HUES64 (cell line): ENCODE data around the gene THOC2.

Experiments
- H3K27ac ChIP-seq: 2 replicates; pipeline ENCODE4 v1.7.0; 2013; ENCODE audit warnings: low read depth, low read length, inconsistent platforms
- H3K27me3 ChIP-seq: 2 replicates; pipeline ENCODE4 v1.6.1; 2013; ENCODE audit warnings: mild to moderate bottlenecking, low read length; ENCODE audit not compliant: insufficient read depth
- H3K36me3 ChIP-seq: 2 replicates; pipeline ENCODE4 v1.6.1; 2013; ENCODE audit warnings: mild to moderate bottlenecking, low read length; ENCODE audit not compliant: insufficient read depth
- H3K4me1 ChIP-seq: 2 replicates; pipeline ENCODE4 v1.6.1; 2013; ENCODE audit warnings: mild to moderate bottlenecking, low read length, moderate library complexity; ENCODE audit not compliant: insufficient read depth
- H3K4me3 ChIP-seq: 2 replicates; pipeline ENCODE4 v1.5.1; 2013; ENCODE audit warnings: mild to moderate bottlenecking, low read length, moderate library complexity
- H3K9ac ChIP-seq: 2 replicates; pipeline ENCODE4 v1.6.1; 2013; ENCODE audit warnings: mild to moderate bottlenecking, low read depth, low read length
- H3K9me3 ChIP-seq: 2 replicates; pipeline ENCODE4 v1.6.1; 2013; ENCODE audit warnings: low read depth, low read length; ENCODE audit not compliant: insufficient read depth
- WGBS: fragments of 150-250, 120-280 bp; methylation state at CpG from one replicate; pipeline ENCODE4 v1.1.7; 2013; ENCODE audit warnings: missing lambda C conversion rate; 5-methylcytosine and 5-hydroxymethylcytosine counted together

The THOC2 gene

DNA sequence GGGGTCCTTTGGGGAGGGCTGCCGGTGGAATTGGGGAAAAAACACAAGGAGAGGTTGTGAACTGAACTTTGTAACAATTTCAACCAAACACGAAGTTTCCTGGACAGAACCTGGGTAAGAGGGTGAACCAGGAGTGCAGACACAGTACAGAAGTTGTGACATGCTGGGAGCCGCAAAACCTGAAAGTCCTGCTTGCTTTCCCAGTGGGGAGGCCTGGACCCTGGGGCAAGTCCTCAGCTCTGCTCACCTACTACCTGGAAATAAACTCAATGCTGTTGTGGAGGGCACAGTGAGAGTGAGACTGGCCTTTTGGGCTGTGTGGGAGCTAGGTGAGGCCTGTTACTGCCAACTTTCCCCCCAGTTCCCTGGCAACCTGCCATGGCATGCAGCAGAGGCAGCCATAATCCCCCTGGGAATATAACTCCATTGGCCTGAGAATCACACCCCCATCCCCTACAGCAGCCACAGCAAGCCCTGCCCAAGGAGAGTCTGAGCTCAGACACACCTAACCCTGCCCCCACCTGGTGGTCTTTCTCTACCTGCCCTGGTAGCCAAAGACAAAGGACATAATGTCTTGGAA is 162.8 kb downstream of the THOC2 start:
- WGBS: 94% methylated on average over 3 of the region's 3 CpGs
- Histone ChIP-seq H3K4me3 (no peak overlapping the region), H3K27ac (no peak overlapping the region), H3K4me1 (no peaks in the 10 kb centered on the region), H3K36me3 (no peaks in the 10 kb centered on the region), H3K9ac (no peak overlapping the region), H3K27me3 (no peaks in the 10 kb centered on the region), H3K9me3 (no peaks in the 10 kb centered on the region)

DNA sequence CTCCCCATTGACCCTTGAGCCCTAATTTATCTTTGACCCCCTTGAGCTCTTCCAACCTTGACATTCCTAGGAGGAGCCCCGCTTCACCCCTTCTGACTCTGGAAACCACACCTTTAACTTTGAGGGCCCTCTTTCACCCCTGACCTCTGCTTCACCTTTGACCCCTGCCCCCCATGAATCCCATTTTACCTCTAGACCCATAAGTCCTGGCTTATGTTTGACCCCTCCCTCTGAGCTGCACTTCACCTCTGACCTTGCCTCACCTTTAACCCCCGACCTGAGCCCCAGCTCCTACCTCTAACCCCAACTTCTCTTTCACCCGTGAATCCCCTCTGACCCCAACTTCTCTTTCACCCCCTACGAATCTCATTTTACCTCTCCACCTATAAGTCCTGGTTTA is 169.7 kb downstream of the THOC2 start:
- Histone ChIP-seq H3K4me3 (no peak overlapping the region), H3K27ac (no peak overlapping the region), H3K4me1 (no peaks in the 10 kb centered on the region), H3K36me3 (no peaks in the 10 kb centered on the region), H3K9me3 (no peaks in the 10 kb centered on the region), H3K27me3 (no peaks in the 10 kb centered on the region), H3K9ac (no peak overlapping the region)
- 89% methylated on average over 4 of the region's 4 CpGs for WGBS

DNA sequence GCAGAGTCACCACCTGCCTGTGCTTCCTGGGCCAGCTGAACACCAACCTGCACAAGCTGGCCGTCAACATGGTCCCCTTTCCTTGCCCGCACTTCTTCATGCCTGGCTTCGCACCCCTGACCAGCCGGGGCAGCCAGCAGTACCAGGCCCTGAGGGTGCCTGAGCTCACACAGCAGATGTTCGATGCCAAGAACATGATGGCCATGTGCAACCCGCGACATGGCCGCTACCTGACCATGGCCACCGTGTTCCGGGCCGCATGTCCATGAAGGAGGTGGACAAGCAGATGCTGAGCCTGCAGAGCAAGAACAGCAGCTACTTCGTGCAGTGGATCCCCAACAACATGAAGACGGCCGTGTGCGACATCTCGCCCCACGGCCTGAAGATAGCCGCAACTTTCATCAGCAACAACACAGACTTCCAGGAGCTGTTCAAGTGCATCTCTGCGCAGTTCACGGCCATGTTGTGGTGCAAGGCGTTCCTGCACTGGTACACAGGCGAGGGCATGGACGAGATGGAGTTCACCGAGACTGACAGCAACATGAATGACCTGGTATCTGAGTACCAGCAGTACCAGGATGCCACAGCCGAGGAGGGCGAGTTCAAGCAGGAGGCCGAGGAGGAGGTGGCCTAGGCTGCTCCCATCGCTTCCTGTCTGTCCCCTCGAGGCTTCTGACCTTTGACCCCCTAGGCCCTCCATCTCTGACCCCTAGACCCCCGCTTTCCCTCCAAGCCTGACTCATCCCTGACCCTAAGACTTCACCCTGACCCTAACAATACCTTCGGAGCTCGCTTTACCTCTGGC is 170.3 kb downstream of the THOC2 start:
- H3K36me3 ChIP-seq: no peaks in the 10 kb centered on the region
- no peaks in the 10 kb centered on the region for H3K27me3 ChIP-seq
- no peak overlapping the region for H3K4me3 ChIP-seq
- WGBS: 94% methylated on average over 32 of the region's 32 CpGs
- no peaks in the 10 kb centered on the region for H3K4me1 ChIP-seq
- no peak overlapping the region for H3K9ac ChIP-seq
- no peaks in the 10 kb centered on the region for H3K9me3 ChIP-seq
- H3K27ac ChIP-seq: no peak overlapping the region

DNA sequence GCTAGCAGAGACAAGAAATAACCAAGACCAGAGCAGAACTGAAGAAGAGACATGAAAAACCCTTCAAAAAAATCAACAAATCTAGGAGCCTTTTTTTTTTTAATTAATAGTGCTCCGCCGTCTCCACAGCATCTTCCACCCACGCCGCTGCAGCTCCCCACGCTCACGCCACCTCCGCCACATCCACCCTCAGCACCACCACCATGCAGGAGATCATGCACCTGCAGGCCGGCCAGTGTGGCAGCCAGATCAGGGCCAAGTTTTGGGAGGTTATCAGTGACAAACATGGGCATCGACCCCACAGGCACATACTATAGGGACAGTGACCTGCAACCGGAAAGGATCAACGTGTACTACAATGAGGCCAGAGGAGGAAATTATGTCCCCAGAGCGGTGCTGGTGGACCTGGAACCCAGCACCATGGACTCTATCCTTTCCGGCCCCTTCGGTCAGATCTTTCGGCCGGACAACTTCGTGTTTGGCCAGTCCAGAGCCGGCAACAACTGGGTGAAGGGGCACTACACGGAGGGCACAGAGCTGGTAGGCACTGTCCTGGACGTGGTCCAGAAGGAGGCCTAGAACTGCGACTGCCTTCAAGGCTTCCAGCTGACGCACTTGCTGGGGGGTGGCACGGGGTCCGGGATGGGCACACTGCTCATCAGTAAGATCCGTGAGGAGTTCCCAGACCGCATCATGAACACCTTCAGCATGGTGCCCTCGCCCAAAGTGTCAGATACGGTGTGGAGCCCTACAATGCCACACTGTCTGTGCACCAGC is 171.2 kb downstream of the THOC2 start:
- H3K27ac ChIP-seq: no peak overlapping the region
- no peaks in the 10 kb centered on the region for H3K27me3 ChIP-seq
- no peak overlapping the region for H3K9ac ChIP-seq
- no peaks in the 10 kb centered on the region for H3K9me3 ChIP-seq
- H3K4me1 ChIP-seq: no peaks in the 10 kb centered on the region
- WGBS: 97% methylated on average over 28 of the region's 28 CpGs
- no peak overlapping the region for H3K4me3 ChIP-seq
- no peaks in the 10 kb centered on the region for H3K36me3 ChIP-seq

DNA sequence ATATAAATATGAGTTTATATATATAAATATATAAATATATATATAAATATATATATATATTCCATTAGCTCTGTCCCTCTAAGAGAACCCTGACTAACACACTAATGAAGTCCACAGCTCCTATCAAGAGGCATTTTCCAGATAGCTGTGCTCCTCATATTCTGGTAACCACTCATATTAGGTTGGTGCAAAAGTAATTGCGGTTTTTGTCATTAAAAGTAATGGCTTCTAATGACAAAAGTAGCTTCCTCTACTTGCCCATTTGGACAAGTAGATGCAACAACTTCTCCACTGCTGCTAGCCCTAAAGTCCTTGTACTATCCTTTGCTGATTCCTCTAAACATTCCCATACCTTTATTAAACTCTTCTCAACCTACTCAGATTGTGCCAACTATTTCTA is 182.0 kb downstream of the THOC2 start:
- Histone ChIP-seq H3K4me3 (no peak overlapping the region), H3K9me3 (no peaks in the 10 kb centered on the region), H3K4me1 (no peaks in the 10 kb centered on the region), H3K27ac (no peak overlapping the region), H3K9ac (no peak overlapping the region), H3K36me3 (no peaks in the 10 kb centered on the region), H3K27me3 (no peaks in the 10 kb centered on the region)
- 100% methylated on average over 1 of the region's 1 CpG for WGBS
